Parathyroid adenoma (tissue), 2 donors: ENCODE results near the gene SLTM.
"Not testable (repeated sequence)": the region's sequence is repeated elsewhere in the genome, so short reads cannot be mapped to it uniquely, and the experiment has no call there.

Experiments used
- H2AFZ ChIP-seq: fragments of 300-600 bp; sonication (generic); one replicate; pipeline ENCODE4 v1.7.0; 2017; ENCODE audit warnings: antibody characterized with exemption, mild to moderate bottlenecking
- H3K27ac ChIP-seq: fragments of 300-600 bp; sonication (generic); one replicate; pipeline ENCODE4 v1.7.0; 2017
- H3K27me3 ChIP-seq: fragments of 300-600 bp; sonication (generic); one replicate; pipeline ENCODE4 v1.7.0; 2017; ENCODE audit warnings: low read length; ENCODE audit not compliant: control insufficient read depth, insufficient read depth
- H3K36me3 ChIP-seq: fragments of 300-600 bp; sonication (generic); one replicate; pipeline ENCODE4 v1.7.0; 2017; ENCODE audit warnings: low read length; ENCODE audit not compliant: control insufficient read depth, insufficient read depth
- H3K4me1 ChIP-seq: fragments of 300-600 bp; sonication (generic); one replicate; pipeline ENCODE4 v1.7.0; 2017; ENCODE audit warnings: control low read depth
- H3K4me2 ChIP-seq: fragments of 300-600 bp; sonication (generic); one replicate; pipeline ENCODE4 v1.7.0; 2017; ENCODE audit warnings: low read length
- H3K4me3 ChIP-seq: fragments of 300-600 bp; sonication (generic); one replicate; pipeline ENCODE4 v1.7.0; 2017; ENCODE audit warnings: low read depth, low read length
- H3K79me2 ChIP-seq: fragments of 300-600 bp; sonication (generic); one replicate; pipeline ENCODE4 v1.7.0; 2017; ENCODE audit warnings: control low read depth
- H3K9ac ChIP-seq: fragments of 300-600 bp; sonication (generic); one replicate; pipeline ENCODE4 v1.7.0; 2017; ENCODE audit warnings: mild to moderate bottlenecking
- H3K9me3 ChIP-seq: fragments of 300-600 bp; sonication (generic); one replicate; pipeline ENCODE4 v1.7.0; 2017; ENCODE audit warnings: low read length; ENCODE audit not compliant: control insufficient read depth
- CTCF ChIP-seq: fragments of 300-600 bp; sonication (generic); IDR thresholded peaks from one replicate; pipeline ENCODE4 v1.7.0; 2017; ENCODE audit warnings: antibody characterized with exemption, mild to moderate bottlenecking
- donor health status: primary hyperparathyroidism.

The SLTM gene

GRCh38 chr15:58908550-58909309, 24.7 kb downstream of the SLTM start:
- Histone ChIP-seq H3K4me1 (no peaks in the 10 kb centered on the region), H3K79me2 (peaks cover 4% of the 10 kb centered on the region), H3K9me3 (no peaks in the 10 kb centered on the region), H3K27ac (no peak overlapping the region), H2AFZ (no peak overlapping the region), H3K9ac (no peak overlapping the region), H3K4me3 (no peak overlapping the region), H3K36me3 (no peaks in the 10 kb centered on the region), H3K4me2 (no peak overlapping the region), H3K27me3 (no peaks in the 10 kb centered on the region)
- no peak for TF ChIP-seq CTCF

GRCh38 chr15:58900631-58901030, 32.8 kb downstream of the SLTM start:
- Histone ChIP-seq H3K79me2 (peaks cover 4% of the 10 kb centered on the region), H3K9ac (no peak overlapping the region), H3K4me1 (no peaks in the 10 kb centered on the region), H3K27me3 (no peaks in the 10 kb centered on the region), H3K27ac (no peak overlapping the region), H3K36me3 (no peaks in the 10 kb centered on the region), H2AFZ (no peak overlapping the region), H3K9me3 (no peaks in the 10 kb centered on the region), H3K4me2 (no peak overlapping the region), H3K4me3 (no peak overlapping the region)
- TF ChIP-seq CTCF, result no peak

GRCh38 chr15:58898150-58898680, 35.3 kb downstream of the SLTM start:
- Histone ChIP-seq H3K9me3 (no peaks in the 10 kb centered on the region), H2AFZ (no peak overlapping the region), H3K4me2 (no peak overlapping the region), H3K27me3 (no peaks in the 10 kb centered on the region), H3K4me1 (no peaks in the 10 kb centered on the region), H3K9ac (no peak overlapping the region), H3K4me3 (no peak overlapping the region), H3K36me3 (no peaks in the 10 kb centered on the region), H3K79me2 (no peaks in the 10 kb centered on the region), H3K27ac (no peak overlapping the region)
- no peak for TF ChIP-seq CTCF

- TF ChIP-seq CTCF, result no peak
- Histone ChIP-seq H3K4me2 (no peak overlapping the region), H3K9me3 (no peaks in the 10 kb centered on the region), H3K79me2 (no peaks in the 10 kb centered on the region), H3K27ac (no peak overlapping the region), H3K36me3 (no peaks in the 10 kb centered on the region), H3K27me3 (no peaks in the 10 kb centered on the region), H3K4me3 (no peak overlapping the region), H3K9ac (no peak overlapping the region), H3K4me1 (no peaks in the 10 kb centered on the region), H2AFZ (no peak overlapping the region)
Measured at GRCh38 chr15:58889363-58889762, 44.1 kb downstream of the SLTM start.

DNA sequence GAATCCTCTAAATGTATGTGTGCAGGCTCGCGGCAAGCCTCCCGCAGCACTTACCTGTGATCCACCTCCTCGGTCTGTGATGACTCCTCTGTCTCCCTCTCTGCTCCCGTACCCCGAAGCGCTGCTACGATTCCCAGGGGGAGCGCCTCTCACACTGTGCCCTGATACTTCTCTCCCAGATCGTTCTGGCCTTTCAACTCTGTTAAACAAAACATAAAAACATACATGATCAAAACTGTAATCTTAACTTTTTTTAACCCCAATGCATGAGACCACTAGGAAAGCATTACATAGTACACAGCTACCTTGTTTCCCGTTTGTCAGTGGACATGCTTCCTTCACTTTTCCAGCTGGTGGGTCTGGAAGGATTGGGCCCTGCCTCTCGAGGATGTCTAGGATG, 46.6 kb downstream of the SLTM start:
- Histone ChIP-seq H2AFZ (no peak overlapping the region), H3K9me3 (no peaks in the 10 kb centered on the region), H3K27me3 (no peaks in the 10 kb centered on the region), H3K4me3 (no peak overlapping the region), H3K4me2 (no peak overlapping the region), H3K27ac (no peak overlapping the region), H3K4me1 (no peaks in the 10 kb centered on the region), H3K9ac (no peak overlapping the region), H3K36me3 (no peaks in the 10 kb centered on the region), H3K79me2 (no peaks in the 10 kb centered on the region)
- TF ChIP-seq CTCF, result no peak

GRCh38 chr15:58883926-58884325, 49.6 kb downstream of the SLTM start:
- not testable (repeated sequence) for H3K27me3 ChIP-seq, H3K36me3 ChIP-seq, H3K4me2 ChIP-seq, H3K4me1 ChIP-seq, H3K79me2 ChIP-seq, H2AFZ ChIP-seq, H3K27ac ChIP-seq, H3K4me3 ChIP-seq, H3K9me3 ChIP-seq, H3K9ac ChIP-seq
